Colonic mucosa (tissue), 4 donors: Measurements from ENCODE around the gene ACOD1. TPM values are rescaled to one million over a fixed set of nuclear protein-coding genes. Genes with fewer than 3 reads are reported as not detected.

Source experiments
- DNase-seq: peaks from one replicate; pipeline ENCODE4 v3.0.0-alpha.2; 2020
- H3K27ac ChIP-seq: fragments of 200-600 bp; one replicate; pipeline ENCODE4 v1.8.0; 2021
- H3K27me3 ChIP-seq: fragments of 200-600 bp; one replicate; pipeline ENCODE4 v1.8.0; 2021
- H3K36me3 ChIP-seq: fragments of 200-600 bp; one replicate; pipeline ENCODE4 v1.8.0; 2021
- H3K4me1 ChIP-seq: fragments of 200-600 bp; one replicate; pipeline ENCODE4 v1.8.0; 2021; ENCODE audit warnings: mild to moderate bottlenecking
- H3K4me3 ChIP-seq: fragments of 200-600 bp; one replicate; pipeline ENCODE4 v1.8.0; 2021
- H3K9ac ChIP-seq, 2 donors: one replicate each; pipeline ENCODE4 v1.7.0; 2013; ENCODE audit warnings: control low read depth in 2 of 2, low read depth in 2 of 2, low read length in 2 of 2
- H3K9me3 ChIP-seq: fragments of 200-600 bp; one replicate; pipeline ENCODE4 v1.8.0; 2021
- CTCF ChIP-seq: fragments of 200-600 bp; IDR thresholded peaks from one replicate; pipeline ENCODE4 v1.8.0; 2022; ENCODE audit warnings: antibody characterized with exemption, mild to moderate bottlenecking
- intact Hi-C: fragments of 100-400 bp; cut with DNase I; formaldehyde crosslinking; loops from one replicate; pipeline ENCODE4 v1.14.1; 2022
- total RNA-seq, 2 donors: library from RNA; stranded (reverse); fragmentation: NEBNext Ultra II Directional in 1 of 2; extraction: Animal tissue kit (Norgen Biotek cat#: 25700) in 1 of 2; gene quantifications; one replicate each; pipeline ENCODE4 v1.2.1, GENCODE V29; 2021
- donor health status: healthy.
- donor health status: DM: no; HTN: no; CAD: no.
- donor health status: DM: no; HTN: no; CAD: no.

Gene ACOD1
- total RNA-seq, 2 donors from 2014 or later = not detected

GRCh38 chr13:76929320-76929719, 19.0 kb upstream of the ACOD1 start:
- Histone ChIP-seq H3K4me3 (no peak overlapping the region), H3K27ac (no peak overlapping the region), H3K9ac (no peak overlapping the region), H3K36me3 (no peaks in the 10 kb centered on the region), H3K27me3 (no peaks in the 10 kb centered on the region), H3K9me3 (no peaks in the 10 kb centered on the region), H3K4me1 (no peaks in the 10 kb centered on the region)
- intact Hi-C loops = no loop called here
- no peak for TF ChIP-seq CTCF
- DNase-seq = no peak

GRCh38 chr13:76929851-76930374, 18.4 kb upstream of the ACOD1 start:
- Histone ChIP-seq H3K4me3 (no peak overlapping the region), H3K4me1 (no peaks in the 10 kb centered on the region), H3K27ac (no peak overlapping the region), H3K36me3 (no peaks in the 10 kb centered on the region), H3K9ac (no peak overlapping the region), H3K27me3 (no peaks in the 10 kb centered on the region), H3K9me3 (no peaks in the 10 kb centered on the region)
- DNase-seq = no peak
- intact Hi-C loops = no loop called here
- no peak for TF ChIP-seq CTCF

- H3K27me3 ChIP-seq = no peaks in the 10 kb centered on the region
- no peaks in the 10 kb centered on the region for H3K9me3 ChIP-seq
- TF ChIP-seq CTCF = no peak
- no peak overlapping the region for H3K27ac ChIP-seq
- intact Hi-C loops = no loop called here
- no peaks in the 10 kb centered on the region for H3K36me3 ChIP-seq
- no peak overlapping the region for H3K9ac ChIP-seq
- no peak for DNase-seq
- H3K4me1 ChIP-seq = no peaks in the 10 kb centered on the region
- H3K4me3 ChIP-seq = no peak overlapping the region
Measured at GRCh38 chr13:76932076-76932475, 16.2 kb upstream of the ACOD1 start.

- no peaks in the 10 kb centered on the region for H3K9me3 ChIP-seq
- DNase-seq = no peak
- H3K27ac ChIP-seq = no peak overlapping the region
- H3K27me3 ChIP-seq = no peaks in the 10 kb centered on the region
- H3K4me3 ChIP-seq = no peak overlapping the region
- no peak for TF ChIP-seq CTCF
- no peaks in the 10 kb centered on the region for H3K4me1 ChIP-seq
- H3K36me3 ChIP-seq = no peaks in the 10 kb centered on the region
- no peak overlapping the region for H3K9ac ChIP-seq
- intact Hi-C loops = no loop called here
Measured at GRCh38 chr13:76934671-76935070, 13.6 kb upstream of the ACOD1 start.

- intact Hi-C loops = no loop called here
- no peak overlapping the region for H3K27ac ChIP-seq
- no peak for DNase-seq
Measured at GRCh38 chr13:76936763-76937162, 11.5 kb upstream of the ACOD1 start.

More at GRCh38 chr13:76936763-76937162, 11.5 kb upstream of the ACOD1 start:
- H3K9ac ChIP-seq = no peak overlapping the region
- H3K4me3 ChIP-seq = no peak overlapping the region
- no peaks in the 10 kb centered on the region for H3K36me3 ChIP-seq
- H3K27me3 ChIP-seq = no peaks in the 10 kb centered on the region
- H3K9me3 ChIP-seq = no peaks in the 10 kb centered on the region
- TF ChIP-seq CTCF = no peak
- H3K4me1 ChIP-seq = no peaks in the 10 kb centered on the region
